RWPE1 (cell line): ENCODE measurements around the gene ZNF316.
A peak's percentile ranks its signal among the peaks of the same experiment; 100 is the strongest.

Experiments used
- CTCF ChIA-PET: fragments of 350-600 bp; sonication (Branson Sonifier 250); formaldehyde crosslinking; extraction: SDS; loops from one replicate; lab custom pipeline; 2021; lab: Yijun Ruan, JAX
- POLR2A ChIA-PET: fragments of 400-600 bp; formaldehyde crosslinking; extraction: SDS; loops from one replicate; lab custom pipeline; 2020; ENCODE audit warnings: antibody characterized with exemption; ENCODE audit not compliant: low non-redundant PET; lab: Yijun Ruan, JAX
- DNase-seq: peaks from one replicate; pipeline ENCODE4 v3.0.0; 2012; ENCODE audit warnings: low spot score
- H3K27ac ChIP-seq: fragments of 450-650 bp; 2 replicates; pipeline ENCODE4 v1.5.1; 2017
- CTCF ChIP-seq: fragments of 450-650 bp; conservative IDR thresholded peaks from 2 replicates; pipeline ENCODE4 v1.5.1; 2017; ENCODE audit warnings: low read depth, mild to moderate bottlenecking

The ZNF316 gene

GRCh38 chr7:6600093-6600492 lies 37.0 kb upstream of the ZNF316 start:
- H3K27ac ChIP-seq: 0 out of 2 replicates have a peak overlapping the region, but pooled peaks have one; percentile 6
- no peak for TF ChIP-seq CTCF
- ChIA-PET POLR2A (interaction anchor here (0.9 kb wide), 1 partner anchor 9 kb away, joined by 4 read pairs; no protein-coding TSS in a partner anchor), CTCF (no interaction called here)
- no peak for DNase-seq

GRCh38 chr7:6604458-6604857 lies 32.7 kb upstream of the ZNF316 start:
- ChIA-PET CTCF (no interaction called here), POLR2A (no interaction called here)
- H3K27ac ChIP-seq: no peak overlapping the region
- TF ChIP-seq CTCF: no peak
- DNase-seq: no peak

GRCh38 chr7:6606866-6607583 lies 30.1 kb upstream of the ZNF316 start:
- no peak overlapping the region for H3K27ac ChIP-seq
- ChIA-PET POLR2A (no interaction called here), CTCF (no interaction called here)
- DNase-seq: no peak
- TF ChIP-seq CTCF: no peak

GRCh38 chr7:6607651-6608051 lies 29.5 kb upstream of the ZNF316 start:
- no peak overlapping the region for H3K27ac ChIP-seq
- ChIA-PET POLR2A (no interaction called here), CTCF (no interaction called here)
- no peak for TF ChIP-seq CTCF
- no peak for DNase-seq

GRCh38 chr7:6608081-6608480 lies 29.0 kb upstream of the ZNF316 start:
- CTCF ChIA-PET: no interaction called here
- DNase-seq: no peak
- POLR2A ChIA-PET: no interaction called here

GRCh38 chr7:6608794-6609193 lies 28.3 kb upstream of the ZNF316 start:
- ChIA-PET CTCF (interaction anchor here (0.6 kb wide), 1 partner anchor 278 kb away, joined by 3 read pairs; no protein-coding TSS in a partner anchor), POLR2A (interaction anchor here (0.6 kb wide), 1 partner anchor 32 kb away, joined by 3 read pairs; no protein-coding TSS in a partner anchor)
- no peak overlapping the region for H3K27ac ChIP-seq
- DNase-seq: no peak
- no peak for TF ChIP-seq CTCF

More at GRCh38 chr7:6608081-6608480, 29.0 kb upstream of the ZNF316 start:
- no peak for TF ChIP-seq CTCF
- H3K27ac ChIP-seq: no peak overlapping the region
